GM19238 (cell line): ENCODE measurements around the gene LCN1.

Source experiments
- DNase-seq: peaks from one replicate; pipeline ENCODE4 v3.0.0; 2011; ENCODE audit warnings: low spot score; ENCODE audit not compliant: insufficient read length

Gene LCN1

DNA sequence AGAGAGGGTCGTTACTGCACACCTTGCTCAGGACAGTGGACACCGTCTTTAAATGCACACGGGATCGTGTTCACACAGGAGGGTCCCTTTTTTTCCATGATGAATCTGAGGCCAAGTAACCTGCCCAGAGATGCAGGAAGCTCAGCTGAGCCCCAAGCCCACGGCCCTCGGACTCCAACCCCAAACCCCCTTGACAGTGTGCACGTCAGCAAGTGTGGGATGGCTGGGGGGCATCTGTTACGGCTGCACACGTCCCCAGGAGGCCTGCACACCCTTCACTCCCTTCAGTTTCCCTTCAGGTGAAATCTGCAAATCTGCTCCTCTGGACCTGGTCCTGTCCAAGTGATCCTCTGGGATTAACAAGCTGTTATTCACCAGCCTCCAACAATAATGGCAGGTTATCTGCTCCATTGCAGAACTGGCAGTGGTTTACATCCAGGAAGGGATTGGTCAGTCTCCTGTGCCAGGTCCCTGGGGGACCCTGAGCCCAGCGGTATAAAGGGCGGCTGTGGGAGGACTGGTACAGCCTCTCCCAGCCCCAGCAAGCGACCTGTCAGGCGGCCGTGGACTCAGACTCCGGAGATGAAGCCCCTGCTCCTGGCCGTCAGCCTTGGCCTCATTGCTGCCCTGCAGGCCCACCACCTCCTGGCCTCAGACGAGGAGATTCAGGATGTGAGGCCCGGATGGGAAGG is at the start of gene LCN1:
LCN1 (plus strand) TSS at position 525 of the 692 bp plus-strand sequence; CDS start at position 583, 58 bp downstream.
- no peak for DNase-seq

GRCh38 chr9:135471791-135472640 is 49.2 kb upstream of the LCN1 start:
- no peak for DNase-seq

GRCh38 chr9:135473972-135474543 is 47.2 kb upstream of the LCN1 start:
- no peak for DNase-seq

DNA sequence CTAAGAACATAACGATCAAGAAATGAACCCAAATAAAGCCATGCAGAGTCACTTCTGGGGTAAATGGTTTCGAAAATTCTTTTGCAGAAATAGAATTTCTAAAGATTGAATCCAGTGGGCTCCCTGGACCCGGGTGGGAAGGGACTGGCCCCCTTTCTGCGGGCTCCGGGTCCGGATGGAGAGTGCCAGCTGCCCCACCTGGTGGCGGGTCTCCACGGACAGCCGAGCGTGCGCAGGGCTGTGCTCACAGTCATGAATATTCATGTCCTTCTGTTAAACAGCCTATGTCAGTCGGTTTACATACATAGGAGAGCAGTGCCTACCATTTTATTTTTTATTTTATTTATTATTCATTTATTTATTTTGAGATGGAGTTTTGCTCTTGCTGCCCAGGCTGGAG is 46.3 kb upstream of the LCN1 start:
- DNase-seq: no peak

- no peak for DNase-seq
Observed at GRCh38 chr9:135476561-135477355, 44.5 kb upstream of the LCN1 start.

- DNase-seq: no peak
Observed at GRCh38 chr9:135478191-135478590, 43.0 kb upstream of the LCN1 start.

- DNase-seq: no peak
Observed at GRCh38 chr9:135478829-135479468, 42.3 kb upstream of the LCN1 start.

- no peak for DNase-seq
Observed at GRCh38 chr9:135479469-135480052, 41.7 kb upstream of the LCN1 start, which contains the start of gene PPP1R26. Gene PPP1R26, plus strand, starts transcription at chr9:135479782. Its CDS starts 4,729 bp downstream, at chr9:135484511.

- DNase-seq: no peak
Observed at GRCh38 chr9:135480071-135480939, 40.9 kb upstream of the LCN1 start.

GRCh38 chr9:135480940-135481310 is 40.3 kb upstream of the LCN1 start:
- no peak for DNase-seq

- DNase-seq: no peak
Observed at GRCh38 chr9:135482015-135482754, 39.1 kb upstream of the LCN1 start.

DNA sequence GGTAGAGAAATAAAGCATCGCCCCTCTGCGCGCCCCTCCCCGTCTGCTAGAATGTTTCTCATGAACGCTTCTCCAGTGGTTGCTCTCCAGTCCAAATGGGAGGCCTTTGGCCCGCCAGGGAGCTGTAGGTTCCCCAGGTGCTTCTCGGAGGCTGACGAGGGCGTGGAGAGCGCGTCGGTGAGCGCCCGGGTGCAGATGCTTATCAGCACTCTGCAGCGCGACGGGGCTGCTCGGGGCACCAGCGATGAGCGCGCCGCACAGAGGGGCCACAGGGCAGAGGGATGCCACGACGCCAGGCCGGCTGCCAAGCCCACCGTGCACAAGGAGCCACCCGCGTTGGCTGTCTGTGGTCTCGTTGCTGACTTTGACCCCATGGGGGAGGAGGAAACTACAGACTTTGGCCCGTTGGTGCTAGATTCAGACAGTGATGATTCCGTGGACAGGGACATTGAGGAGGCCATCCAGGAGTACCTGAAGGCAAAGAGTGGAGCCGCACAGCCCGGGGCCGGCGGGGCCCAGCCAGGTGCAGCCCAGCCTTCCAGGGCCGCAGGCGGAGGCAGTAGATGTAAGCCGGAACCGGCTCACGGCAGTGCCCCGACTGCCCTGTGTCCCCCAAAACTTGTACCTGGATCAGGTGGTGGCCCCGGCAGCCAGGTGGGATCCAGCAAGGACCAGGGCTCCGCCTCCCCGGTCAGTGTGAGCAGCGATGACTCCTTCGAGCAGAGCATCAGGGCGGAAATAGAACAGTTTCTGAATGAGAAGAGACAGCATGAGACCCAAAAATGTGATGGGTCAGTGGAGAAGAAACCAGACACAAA is 36.6 kb upstream of the LCN1 start:
- no peak for DNase-seq

DNA sequence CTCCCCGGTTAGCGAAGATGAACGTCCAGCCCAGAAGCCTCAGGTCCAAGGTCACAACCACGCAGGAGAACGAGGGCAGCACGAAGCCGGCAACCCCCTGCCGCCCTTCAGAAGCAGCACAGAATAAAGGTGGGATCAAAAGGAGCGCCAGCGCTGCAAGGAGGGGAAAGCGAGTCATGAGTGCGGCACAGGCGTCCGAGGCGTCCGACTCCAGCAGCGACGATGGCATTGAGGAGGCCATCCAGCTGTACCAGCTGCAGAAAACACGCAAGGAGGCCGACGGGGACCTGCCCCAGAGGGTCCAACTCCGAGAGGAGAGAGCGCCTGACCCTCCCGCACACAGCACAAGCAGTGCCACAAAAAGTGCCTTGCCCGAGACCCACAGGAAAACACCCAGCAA is 35.9 kb upstream of the LCN1 start:
- DNase-seq: no peak

GRCh38 chr9:135485832-135486231 is 35.4 kb upstream of the LCN1 start:
- DNase-seq: no peak

GRCh38 chr9:135486267-135487065 is 34.8 kb upstream of the LCN1 start:
- DNase-seq: no peak

- no peak for DNase-seq
Observed at GRCh38 chr9:135487281-135488012, 33.8 kb upstream of the LCN1 start.

GRCh38 chr9:135488013-135488330 is 33.3 kb upstream of the LCN1 start:
- DNase-seq: no peak
